HepG2 (cell line): Measurements from ENCODE around the gene KIF3A. TPM values are rescaled to one million over a fixed set of nuclear protein-coding genes. Genes with fewer than 3 reads are reported as not detected.

ENCODE experiments used
- DNMT3B ChIP-seq: conservative IDR thresholded peaks from 2 replicates; pipeline ENCODE4 v1.6.1; 2016; ENCODE audit warnings: missing biosample characterization, control low read depth
- GFI1 ChIP-seq: sonication (generic); formaldehyde crosslinking; IDR thresholded peaks from 2 replicates; pipeline ENCODE4 v1.5.0; 2020; ENCODE audit warnings: missing genetic modification reagents, mild to moderate bottlenecking, borderline replicate concordance
- GTF2F1 ChIP-seq: fragments of 150-350 bp; IDR thresholded peaks from 2 replicates; pipeline ENCODE4 v1.6.1; 2014; ENCODE audit warnings: low read length
- HMG20B ChIP-seq: conservative IDR thresholded peaks from 2 replicates; pipeline ENCODE4 v1.6.1; 2016; ENCODE audit warnings: missing genetic modification reagents, missing compliant biosample characterization
- HNRNPLL ChIP-seq: fragments of 200-400 bp; formaldehyde crosslinking; IDR thresholded peaks from 2 replicates; pipeline ENCODE4 v1.6.1; 2017; ENCODE audit warnings: mild to moderate bottlenecking, low read depth, low read length; ENCODE audit not compliant: poor library complexity, severe bottlenecking
- KDM6A ChIP-seq: IDR thresholded peaks from 2 replicates; pipeline ENCODE4 v1.6.1; 2016; ENCODE audit warnings: low read depth
- KLF6 ChIP-seq: IDR thresholded peaks from 2 replicates; pipeline ENCODE4 v1.8.0; 2016; ENCODE audit warnings: missing biosample characterization, missing genetic modification reagents
- MZF1 ChIP-seq: sonication (generic); formaldehyde crosslinking; IDR thresholded peaks from 2 replicates; pipeline ENCODE4 v1.8.1; 2023; ENCODE audit warnings: mild to moderate bottlenecking, missing genetic modification reagents, borderline replicate concordance
- NAIF1 ChIP-seq: sonication (generic); formaldehyde crosslinking; IDR thresholded peaks from 2 replicates; pipeline ENCODE4 v1.5.0; 2020; ENCODE audit warnings: mild to moderate bottlenecking, missing genetic modification reagents, borderline replicate concordance
- NKX3-1 ChIP-seq: sonication (generic); formaldehyde crosslinking; IDR thresholded peaks from 2 replicates; pipeline ENCODE4 v1.5.0; 2020; ENCODE audit warnings: missing genetic modification reagents
- SRF ChIP-seq: IDR thresholded peaks from 2 replicates; pipeline ENCODE4 v1.6.1; 2011; ENCODE audit warnings: mild to moderate bottlenecking, low read depth, low read length, moderate library complexity
- STAT6 ChIP-seq: sonication (generic); formaldehyde crosslinking; IDR thresholded peaks from 2 replicates; pipeline ENCODE4 v1.4.0; 2020; ENCODE audit warnings: missing genetic modification reagents, mild to moderate bottlenecking, borderline replicate concordance
- TRAFD1 ChIP-seq: sonication (generic); formaldehyde crosslinking; IDR thresholded peaks from 2 replicates; pipeline ENCODE4 v1.5.1; 2020; ENCODE audit warnings: missing genetic modification reagents, mild to moderate bottlenecking, borderline replicate concordance
- U2AF2 ChIP-seq: fragments of 200-400 bp; formaldehyde crosslinking; IDR thresholded peaks from 2 replicates; pipeline ENCODE4 v1.6.1; 2017; ENCODE audit warnings: low read depth, mild to moderate bottlenecking, low read length
- ZFX ChIP-seq: sonication (generic); formaldehyde crosslinking; IDR thresholded peaks from 2 replicates; pipeline ENCODE4 v1.4.0; 2020; ENCODE audit warnings: mild to moderate bottlenecking, low read depth, missing genetic modification reagents, moderate library complexity
- ZKSCAN1 ChIP-seq: fragments of 150-350 bp; IDR thresholded peaks from 2 replicates; pipeline ENCODE4 v1.6.1; 2014; ENCODE audit warnings: low read length
- ZNF143 ChIP-seq: sonication (generic); formaldehyde crosslinking; IDR thresholded peaks from 2 replicates; pipeline ENCODE4 v1.4.0; 2020; ENCODE audit warnings: missing genetic modification reagents
- ZNF207 ChIP-seq: fragments of 450-650 bp; IDR thresholded peaks from 2 replicates; pipeline ENCODE4 v1.6.1; 2016; ENCODE audit warnings: antibody characterized with exemption, borderline replicate concordance
- ZNF282 ChIP-seq: fragments of 450-650 bp; IDR thresholded peaks from 2 replicates; pipeline ENCODE4 v1.6.1; 2018; ENCODE audit not compliant: partially characterized antibody
- ZNF333 ChIP-seq: sonication (generic); formaldehyde crosslinking; IDR thresholded peaks from 2 replicates; pipeline ENCODE4 v1.4.0; 2020; ENCODE audit warnings: mild to moderate bottlenecking, missing genetic modification reagents, borderline replicate concordance
- ZNF337 ChIP-seq: sonication (generic); formaldehyde crosslinking; IDR thresholded peaks from 2 replicates; pipeline ENCODE4 v1.5.1; 2020; ENCODE audit warnings: missing genetic modification reagents, low read depth, mild to moderate bottlenecking, borderline replicate concordance
- ZNF850 ChIP-seq: sonication (generic); formaldehyde crosslinking; conservative IDR thresholded peaks from 2 replicates; pipeline ENCODE4 v1.9.0; 2021; ENCODE audit warnings: mild to moderate bottlenecking, missing genetic modification reagents
- polyA plus RNA-seq, 8 experiments: library from polyadenylated mRNA; depleted of rRNA in 3 of 8; stranded (reverse) in 7 of 8; unstranded in 1 of 8; fragments of >200 nt; fragmentation: Illumina TruSeq in 4 of 8; extraction: Trizol in 4 of 8; gene quantifications; 2 replicates each; pipeline versions ENCODE4 v1.2.1 to v1.2.3, GENCODE V29; 2011 to 2016; ENCODE audit warnings: low read depth in 4 of 8, missing spikeins in 1 of 8, mixed read lengths in 1 of 8; ENCODE audit not compliant: insufficient read depth in 1 of 8
- total RNA-seq, 5 experiments: library from RNA; depleted of rRNA; stranded (reverse); fragments of >200 nt; fragmentation: Illumina TruSeq; extraction: Trizol; gene quantifications; 2 replicates each; pipeline ENCODE4 v1.2.3, GENCODE V29; 2016; ENCODE audit warnings: low read depth in 1 of 5
- TF ChIP-seq, protein P1 (sequence below): sonication (generic); formaldehyde crosslinking; IDR thresholded peaks from 2 replicates; pipeline ENCODE4 v1.5.1; 2020; ENCODE audit warnings: mild to moderate bottlenecking, missing genetic modification reagents, moderate library complexity
- TF ChIP-seq, protein P2 (sequence below): IDR thresholded peaks from 2 replicates; pipeline ENCODE4 v1.6.1; 2016; ENCODE audit warnings: missing compliant biosample characterization, missing genetic modification reagents, borderline replicate concordance

Gene KIF3A
- total and polyA plus RNA-seq, 2 of the 13 experiments (the other 11 are each of a cell fraction or from before 2014, with no cell fraction given), result 2.3 to 8.4 TPM

- no peak for TF ChIP-seq KLF6 (CRISPR knock-in tag)
- no peak for TF ChIP-seq NKX3-1 (CRISPR knock-in tag)
- no peak for TF ChIP-seq SRF
- no peak for TF ChIP-seq ZNF207
- no peak for TF ChIP-seq GTF2F1
- TF ChIP-seq GFI1 (CRISPR knock-in tag), result no peak
- TF ChIP-seq HMG20B, result no peak
- no peak for TF ChIP-seq U2AF2
- TF ChIP-seq ZNF282, result no peak
- TF ChIP-seq HNRNPLL, result no peak
- TF ChIP-seq STAT6 (CRISPR knock-in tag), result no peak
- no peak for TF ChIP-seq ZKSCAN1
- peak; percentile 53; the same call in 1 of the 2 replicates for TF ChIP-seq ZNF143
- TF ChIP-seq ZNF337 (CRISPR knock-in tag), result no peak
- no peak for TF ChIP-seq TRAFD1 (CRISPR knock-in tag)
- TF ChIP-seq MZF1 (CRISPR knock-in tag), result no peak
- TF ChIP-seq, protein P1, sequence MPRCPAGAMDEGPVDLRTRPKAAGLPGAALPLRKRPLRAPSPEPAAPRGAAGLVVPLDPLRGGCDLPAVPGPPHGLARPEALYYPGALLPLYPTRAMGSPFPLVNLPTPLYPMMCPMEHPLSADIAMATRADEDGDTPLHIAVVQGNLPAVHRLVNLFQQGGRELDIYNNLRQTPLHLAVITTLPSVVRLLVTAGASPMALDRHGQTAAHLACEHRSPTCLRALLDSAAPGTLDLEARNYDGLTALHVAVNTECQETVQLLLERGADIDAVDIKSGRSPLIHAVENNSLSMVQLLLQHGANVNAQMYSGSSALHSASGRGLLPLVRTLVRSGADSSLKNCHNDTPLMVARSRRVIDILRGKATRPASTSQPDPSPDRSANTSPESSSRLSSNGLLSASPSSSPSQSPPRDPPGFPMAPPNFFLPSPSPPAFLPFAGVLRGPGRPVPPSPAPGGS (CRISPR knock-in tag), result no peak
- peak; percentile 61; the same call in 1 of the 2 replicates for TF ChIP-seq ZFX (CRISPR knock-in tag)
- TF ChIP-seq ZNF850 (CRISPR knock-in tag), result no peak
- TF ChIP-seq DNMT3B (CRISPR knock-in tag), result no peak
- no peak for TF ChIP-seq NAIF1 (CRISPR knock-in tag)
- TF ChIP-seq, protein P2, sequence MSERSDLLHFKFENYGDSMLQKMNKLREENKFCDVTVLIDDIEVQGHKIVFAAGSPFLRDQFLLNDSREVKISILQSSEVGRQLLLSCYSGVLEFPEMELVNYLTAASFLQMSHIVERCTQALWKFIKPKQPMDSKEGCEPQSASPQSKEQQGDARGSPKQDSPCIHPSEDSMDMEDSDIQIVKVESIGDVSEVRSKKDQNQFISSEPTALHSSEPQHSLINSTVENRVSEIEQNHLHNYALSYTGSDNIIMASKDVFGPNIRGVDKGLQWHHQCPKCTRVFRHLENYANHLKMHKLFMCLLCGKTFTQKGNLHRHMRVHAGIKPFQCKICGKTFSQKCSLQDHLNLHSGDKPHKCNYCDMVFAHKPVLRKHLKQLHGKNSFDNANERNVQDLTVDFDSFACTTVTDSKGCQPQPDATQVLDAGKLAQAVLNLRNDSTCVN (CRISPR knock-in tag), result no peak
- no peak for TF ChIP-seq KDM6A (CRISPR knock-in tag)
- TF ChIP-seq ZNF333 (CRISPR knock-in tag), result no peak
Observed at GRCh38 chr5:132662925-132663770, 74.2 kb downstream of the KIF3A start (continued).
